GM21360 (cell line): ENCODE data around the gene COL23A1.
"Not testable (repeated sequence)": the region's sequence is repeated elsewhere in the genome, so short reads cannot be mapped to it uniquely, and the experiment has no call there.

Experiments
- ATAC-seq: cut with Tn5 transposase; IDR thresholded peaks from one replicate; pipeline ENCODE4 v1.9.1; 2021; ENCODE audit warnings: mild to moderate bottlenecking, moderate library complexity; ENCODE audit not compliant: unreplicated experiment

Gene COL23A1

DNA sequence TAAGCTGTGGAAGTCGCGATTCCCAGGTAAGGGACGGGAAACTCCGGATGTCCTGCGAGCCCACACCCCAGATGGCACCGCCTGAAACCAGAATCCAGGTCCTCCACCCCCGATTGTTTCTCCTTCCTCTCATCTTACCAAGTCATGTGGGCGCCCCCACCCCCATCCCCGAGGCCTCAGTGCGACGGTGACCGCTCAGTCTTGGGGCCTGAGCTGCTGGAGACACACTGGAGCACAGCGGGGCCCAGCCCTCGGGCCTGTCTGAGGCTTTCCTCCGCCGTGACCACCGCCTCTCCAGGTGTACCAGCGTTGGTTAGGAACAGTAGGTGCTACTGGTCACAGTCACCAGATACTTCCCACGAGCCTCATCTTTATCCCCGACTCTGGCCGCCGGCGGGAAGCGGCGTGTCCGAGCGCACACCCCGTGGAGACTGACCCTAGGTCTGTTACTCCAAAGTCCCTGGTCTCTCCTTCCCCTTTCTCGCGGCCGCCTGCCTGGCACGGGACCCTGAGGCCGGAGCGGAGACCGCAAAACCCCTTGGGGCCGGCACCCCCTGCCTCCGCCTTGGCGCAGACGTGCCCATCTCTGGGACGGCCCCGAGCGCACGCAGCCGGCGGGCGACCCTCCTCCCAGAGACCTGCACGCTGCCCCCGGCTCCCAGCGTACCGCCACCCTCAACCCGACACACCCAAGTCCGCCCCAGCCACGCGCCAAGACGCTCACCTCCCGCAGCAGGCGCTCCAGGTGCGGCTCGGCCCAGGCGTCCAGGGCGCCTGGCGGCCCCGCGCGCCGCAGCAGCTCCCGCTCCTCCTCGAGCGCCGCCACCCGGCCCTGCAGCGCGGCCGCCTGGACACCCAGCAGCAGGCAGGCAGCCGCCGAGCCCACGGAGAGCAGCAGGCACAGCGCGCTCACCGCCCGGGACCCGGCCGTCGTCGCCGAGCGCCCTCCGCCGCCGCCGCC, 733 bp downstream of the COL23A1 start:
- peak; percentile 21 for ATAC-seq

DNA sequence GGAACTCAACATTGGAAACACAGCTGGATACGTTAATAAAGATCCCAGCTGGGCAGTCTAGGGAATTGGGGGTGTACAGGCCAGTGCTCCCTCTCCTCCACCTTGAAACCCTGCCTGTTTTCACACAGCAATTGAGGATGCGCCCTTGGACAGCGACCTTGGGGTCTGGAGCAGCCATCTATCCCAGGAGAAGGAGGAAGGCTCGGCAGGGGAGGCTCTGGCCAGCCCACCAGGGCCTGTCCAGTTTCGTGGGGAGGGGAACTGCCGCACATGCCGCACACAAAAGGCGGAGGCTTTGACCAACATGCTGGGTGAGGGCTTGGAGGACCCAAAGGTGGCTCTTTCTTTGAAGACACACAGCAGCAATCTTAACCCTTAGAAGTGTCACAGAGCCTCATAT, 1.4 kb downstream of the COL23A1 start:
- no peak for ATAC-seq

DNA sequence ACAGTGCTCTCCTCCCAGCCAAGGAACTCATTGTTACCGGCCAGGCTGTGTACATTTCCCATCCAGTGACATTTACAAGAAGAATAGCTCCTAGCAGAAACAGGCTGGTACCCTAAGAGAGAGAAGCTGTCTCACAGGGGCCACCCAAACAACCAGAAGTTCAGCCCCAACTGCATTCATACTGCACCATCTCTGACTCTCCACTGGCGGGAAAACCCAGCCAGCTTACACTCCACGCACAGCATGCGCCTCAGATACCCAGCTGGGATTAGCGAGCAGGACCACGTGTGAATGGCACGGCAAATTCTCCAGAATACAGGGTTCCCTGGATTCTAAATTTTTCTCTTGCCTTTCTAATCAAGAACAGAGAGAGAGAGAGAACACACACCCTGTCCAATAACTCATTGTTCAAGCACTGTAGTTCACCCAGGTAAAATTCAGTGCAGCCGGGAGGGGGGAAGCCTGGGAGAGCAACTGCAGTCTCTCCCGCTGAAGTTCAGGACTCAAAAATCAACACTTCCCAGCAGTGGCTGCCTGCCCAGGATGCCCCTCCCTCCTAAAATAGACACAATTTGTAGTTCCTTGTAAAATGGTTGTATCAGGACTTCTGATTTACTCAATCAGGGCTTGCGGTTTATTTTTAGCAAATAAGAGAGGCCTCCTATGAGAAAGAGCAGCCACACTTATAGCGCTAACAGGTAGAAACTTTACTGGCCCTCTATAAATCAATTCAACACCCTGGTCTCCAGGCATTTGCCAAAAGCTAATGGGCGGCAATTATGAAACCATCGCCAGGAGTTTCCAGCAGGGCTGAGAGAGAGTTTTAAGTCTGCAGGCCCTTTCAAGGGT, 2.2 kb downstream of the COL23A1 start:
- ATAC-seq: no peak

DNA sequence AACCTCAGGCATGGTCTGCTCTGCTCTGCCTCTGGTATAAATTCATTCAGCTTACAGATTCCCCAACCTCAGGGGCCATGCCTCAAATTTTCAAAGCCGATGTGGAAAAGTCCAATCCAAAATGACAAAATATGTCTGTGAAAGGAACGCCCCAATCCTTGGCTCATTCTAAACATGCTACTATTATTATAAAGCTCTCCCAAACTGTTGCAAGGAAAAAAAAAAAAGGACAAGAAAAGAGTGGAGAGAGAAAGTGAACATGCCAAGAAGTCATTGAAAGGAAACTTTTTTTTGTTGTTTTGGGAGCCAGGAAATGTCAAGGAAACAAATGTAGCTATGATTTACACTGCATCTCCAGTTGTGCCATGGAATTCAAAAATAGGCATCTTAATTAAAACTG, 3.8 kb downstream of the COL23A1 start:
- no peak for ATAC-seq

DNA sequence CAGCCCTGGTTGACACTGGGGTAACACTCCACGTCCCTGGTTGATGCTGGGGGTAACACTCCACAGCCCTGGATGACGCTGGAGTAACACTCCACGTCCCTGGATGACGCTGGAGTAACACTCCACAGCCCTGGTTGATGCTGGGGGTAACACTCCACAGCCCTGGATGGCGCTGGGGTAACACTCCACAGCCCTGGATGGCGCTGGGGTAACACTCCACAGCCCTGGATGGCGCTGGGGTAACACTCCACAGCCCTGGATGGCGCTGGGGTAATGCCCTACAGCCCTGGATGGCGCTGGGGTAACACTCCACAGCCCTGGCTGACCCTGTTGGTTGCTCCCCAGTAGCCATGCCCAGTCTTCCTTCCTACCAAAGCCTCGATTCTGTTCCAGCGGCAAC, 4.8 kb downstream of the COL23A1 start:
- not testable (repeated sequence) for ATAC-seq

DNA sequence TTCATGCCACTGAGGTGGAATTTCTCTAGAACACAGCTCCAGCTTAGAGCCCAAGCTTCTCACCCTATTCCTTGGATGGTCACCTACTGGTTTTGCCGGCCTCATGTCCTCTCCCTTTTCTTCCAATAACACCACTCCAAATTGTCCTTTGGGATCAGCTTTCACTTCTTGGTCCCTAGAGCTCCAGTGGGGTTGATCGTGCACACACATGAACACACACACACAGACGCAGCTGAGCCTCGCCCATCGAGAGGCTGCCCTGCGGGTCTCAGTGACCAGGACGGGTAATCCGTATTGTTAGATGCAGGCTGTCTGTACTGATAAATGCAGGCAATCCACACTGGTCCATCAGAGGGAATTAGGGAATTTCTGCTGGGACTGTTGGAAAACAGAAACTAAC, 6.9 kb downstream of the COL23A1 start:
- no peak for ATAC-seq

DNA sequence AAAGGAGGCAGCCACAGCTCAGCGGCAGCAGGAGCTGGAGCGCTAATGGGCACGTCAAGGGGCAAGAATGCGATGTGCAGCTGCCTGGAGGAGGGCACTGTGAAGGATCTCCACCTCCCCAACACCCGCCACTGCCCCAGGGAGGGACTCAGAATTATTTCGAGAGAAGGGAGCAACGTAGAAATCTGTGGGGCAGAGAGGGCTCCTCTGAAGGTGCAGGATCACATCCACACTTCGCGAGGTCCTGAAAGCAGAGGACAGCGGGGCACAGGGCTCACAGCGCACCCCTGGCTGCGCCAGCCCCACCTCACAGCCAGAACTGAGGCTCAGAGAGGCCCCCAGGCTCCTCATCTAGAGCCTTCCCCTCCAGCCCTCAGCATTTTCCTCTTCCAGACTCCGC, 7.9 kb downstream of the COL23A1 start:
- no peak for ATAC-seq

DNA sequence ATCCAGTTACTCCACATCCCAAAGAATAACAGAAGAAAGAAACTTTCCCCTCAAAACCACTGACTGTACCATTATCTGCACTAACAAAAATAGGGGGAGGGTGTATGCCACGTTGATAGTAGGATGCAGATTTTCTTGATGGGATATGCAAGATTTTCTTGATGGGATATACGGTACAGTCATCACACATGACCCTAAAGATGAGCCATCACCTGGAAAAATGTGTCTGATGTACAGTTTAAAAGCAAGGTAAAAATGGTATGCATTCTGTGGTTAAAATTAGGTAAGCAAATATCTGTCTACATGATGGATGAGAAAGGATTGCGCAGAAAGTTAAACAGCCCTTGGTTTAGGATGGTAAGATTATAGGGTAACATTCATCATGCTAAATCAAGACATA, 8.6 kb downstream of the COL23A1 start:
- ATAC-seq: no peak

DNA sequence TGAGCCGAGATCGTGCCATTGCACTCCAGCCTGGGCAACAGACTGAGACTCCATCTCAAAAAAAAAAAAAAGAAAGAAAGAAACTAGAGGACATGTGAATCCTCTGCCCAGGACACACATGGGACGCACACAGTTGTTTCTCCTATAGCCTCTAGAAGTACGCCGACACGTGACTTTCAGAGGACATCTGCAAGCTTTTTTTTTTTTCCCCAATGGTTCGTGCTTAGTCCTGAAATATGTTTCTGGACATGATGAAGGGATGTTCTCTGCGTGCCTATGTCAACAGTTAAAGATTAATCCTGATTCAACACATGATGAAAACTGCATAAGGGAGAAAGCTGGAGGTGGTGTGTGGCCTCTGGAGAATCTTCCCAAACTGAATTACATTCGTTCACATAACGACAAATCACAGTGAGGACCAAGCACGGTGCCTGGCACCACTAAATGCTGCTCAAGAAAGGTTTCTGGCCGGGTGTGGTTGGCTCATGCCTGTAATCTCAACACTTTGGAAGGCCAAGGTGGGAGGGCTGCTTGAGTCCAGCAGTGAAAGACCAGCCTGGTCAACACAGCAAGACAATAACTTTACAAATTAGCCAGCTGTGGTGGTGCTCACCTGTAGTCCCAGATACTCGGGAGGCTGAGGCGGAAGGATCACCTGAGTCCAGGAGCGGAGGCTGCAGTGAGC, 9.8 kb downstream of the COL23A1 start:
- ATAC-seq: no peak

DNA sequence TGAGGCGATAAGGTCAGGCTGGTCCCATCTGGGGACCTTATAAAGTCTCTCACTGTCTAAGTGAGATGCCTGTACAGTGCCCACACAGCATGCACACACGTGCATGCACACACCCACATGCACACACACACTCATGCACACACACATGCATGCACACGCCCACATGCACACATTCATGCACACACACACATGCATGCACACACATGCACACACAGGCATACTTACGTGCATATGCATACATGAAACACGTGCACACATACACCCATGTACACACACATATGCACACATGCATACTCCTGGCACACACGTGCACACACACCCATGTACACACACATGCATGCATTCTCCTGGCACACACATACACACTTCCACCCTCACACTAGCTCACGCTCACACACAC, 12.2 kb downstream of the COL23A1 start:
- no peak for ATAC-seq

DNA sequence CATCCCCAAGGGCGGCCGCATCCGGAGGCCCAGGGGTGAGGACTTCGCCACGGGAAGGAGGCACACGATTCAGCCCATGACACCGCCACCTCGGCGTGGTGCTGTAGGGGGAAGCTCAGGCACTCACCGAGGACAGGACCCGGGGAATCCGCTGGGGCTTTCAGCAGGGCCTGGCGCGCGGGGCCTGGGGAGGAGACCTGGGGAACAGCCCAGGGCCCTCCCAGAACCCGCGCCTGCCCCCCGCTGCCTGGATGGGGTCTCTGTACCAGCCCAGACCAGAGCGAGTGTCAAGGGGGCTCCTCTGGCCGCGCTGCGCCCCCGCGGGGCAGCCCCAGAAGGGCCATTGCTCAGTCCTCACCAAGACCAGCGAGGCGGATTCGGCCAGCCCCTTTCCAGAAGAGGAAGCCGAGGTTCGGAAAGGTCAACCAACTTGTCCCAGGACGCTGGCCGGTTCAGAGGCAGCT, 12.8 kb downstream of the COL23A1 start:
- ATAC-seq: no peak

DNA sequence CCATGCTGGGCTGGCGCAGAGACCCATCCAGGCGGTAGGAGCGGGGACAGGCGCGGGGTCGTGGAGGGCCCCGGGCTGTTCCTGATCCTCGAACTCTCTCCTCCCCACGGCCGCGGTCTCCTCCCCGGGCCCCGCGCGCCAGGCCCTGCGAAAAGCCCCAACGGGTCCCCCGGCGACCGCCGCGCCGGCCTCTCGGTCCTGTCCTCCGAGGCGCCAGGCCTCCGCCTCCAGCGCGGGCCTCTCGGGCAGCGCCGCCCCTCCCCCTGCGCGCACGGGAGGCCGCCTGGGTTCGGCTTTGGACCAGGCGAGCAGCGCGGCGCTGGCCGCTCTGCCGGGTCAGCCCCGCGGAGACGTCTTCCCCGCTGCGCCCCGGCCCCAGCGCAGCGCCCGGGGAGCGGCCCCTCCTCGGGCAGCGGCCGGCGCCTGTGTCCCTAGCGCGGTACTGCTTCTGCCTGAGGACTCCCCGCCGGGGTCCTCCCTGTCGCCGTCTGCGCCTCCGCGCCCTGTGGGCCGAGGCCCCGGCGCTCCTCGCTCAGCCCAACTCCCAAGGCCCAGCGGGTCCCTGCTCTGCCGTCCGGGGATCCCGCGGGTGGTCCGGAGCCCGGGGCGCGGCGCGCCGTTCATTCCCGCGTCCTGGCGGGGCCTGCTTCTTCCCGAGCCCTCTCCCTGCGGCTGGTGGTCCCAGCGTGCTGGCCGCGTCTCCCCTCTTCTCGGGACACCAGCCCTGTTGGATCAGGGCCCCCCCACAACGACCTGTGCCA, 13.4 kb downstream of the COL23A1 start:
- ATAC-seq: no peak

DNA sequence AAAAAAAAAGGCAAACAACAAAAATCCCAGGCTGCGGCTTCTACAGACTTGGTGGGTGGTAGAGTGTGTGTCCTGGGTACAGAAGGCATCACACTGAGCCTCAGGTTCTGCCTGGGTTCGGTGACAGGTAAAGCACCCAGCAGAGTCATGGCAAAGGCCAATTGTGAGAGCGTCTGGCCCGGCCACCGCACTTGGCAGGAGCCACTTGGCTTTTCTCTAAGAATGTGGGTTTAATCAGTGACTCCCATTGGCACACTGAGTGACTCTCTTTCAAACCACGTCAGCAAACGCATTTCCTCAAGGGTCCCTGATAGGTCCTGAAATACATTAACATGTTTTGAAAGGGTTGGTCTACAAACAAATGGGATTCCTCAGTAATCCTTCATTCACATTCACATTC, 17.0 kb downstream of the COL23A1 start:
- no peak for ATAC-seq

DNA sequence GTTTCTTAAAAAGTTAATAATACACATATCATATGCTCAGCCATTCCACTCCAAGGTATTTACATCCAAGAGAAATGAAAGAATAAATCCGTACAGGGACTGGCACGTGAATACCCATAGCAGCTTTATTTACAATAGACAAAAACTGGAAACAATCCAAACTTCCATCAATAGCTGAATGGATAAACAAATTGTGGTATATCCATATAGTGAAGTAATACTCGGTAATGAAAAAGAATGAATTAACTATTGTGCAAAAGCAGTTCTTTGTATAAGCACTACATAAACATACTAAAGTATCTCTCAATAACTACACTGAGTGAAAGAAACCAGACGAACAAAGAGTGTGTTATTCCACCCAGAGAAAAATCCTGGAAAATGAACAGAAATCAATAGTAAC, 17.6 kb downstream of the COL23A1 start:
- no peak for ATAC-seq

DNA sequence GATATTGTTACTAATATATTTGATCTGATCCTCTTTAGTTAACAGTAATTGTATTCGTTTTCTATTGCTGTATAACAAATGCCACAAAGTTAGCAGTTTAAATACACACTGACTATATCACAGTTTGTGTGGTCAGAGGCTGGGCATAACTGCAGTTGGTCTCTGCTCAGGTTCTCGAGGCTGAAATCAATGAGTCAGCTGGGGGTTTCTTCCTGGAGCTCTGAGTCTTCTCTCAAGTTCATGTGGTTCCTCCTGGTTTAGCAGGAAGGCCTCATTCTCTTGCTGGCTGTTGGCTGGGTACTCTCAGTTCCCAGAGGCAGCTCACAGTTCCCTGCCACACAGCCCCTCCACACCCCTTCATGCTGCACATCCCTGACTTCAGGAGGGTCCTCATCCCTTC, 20.7 kb downstream of the COL23A1 start:
- no peak for ATAC-seq

DNA sequence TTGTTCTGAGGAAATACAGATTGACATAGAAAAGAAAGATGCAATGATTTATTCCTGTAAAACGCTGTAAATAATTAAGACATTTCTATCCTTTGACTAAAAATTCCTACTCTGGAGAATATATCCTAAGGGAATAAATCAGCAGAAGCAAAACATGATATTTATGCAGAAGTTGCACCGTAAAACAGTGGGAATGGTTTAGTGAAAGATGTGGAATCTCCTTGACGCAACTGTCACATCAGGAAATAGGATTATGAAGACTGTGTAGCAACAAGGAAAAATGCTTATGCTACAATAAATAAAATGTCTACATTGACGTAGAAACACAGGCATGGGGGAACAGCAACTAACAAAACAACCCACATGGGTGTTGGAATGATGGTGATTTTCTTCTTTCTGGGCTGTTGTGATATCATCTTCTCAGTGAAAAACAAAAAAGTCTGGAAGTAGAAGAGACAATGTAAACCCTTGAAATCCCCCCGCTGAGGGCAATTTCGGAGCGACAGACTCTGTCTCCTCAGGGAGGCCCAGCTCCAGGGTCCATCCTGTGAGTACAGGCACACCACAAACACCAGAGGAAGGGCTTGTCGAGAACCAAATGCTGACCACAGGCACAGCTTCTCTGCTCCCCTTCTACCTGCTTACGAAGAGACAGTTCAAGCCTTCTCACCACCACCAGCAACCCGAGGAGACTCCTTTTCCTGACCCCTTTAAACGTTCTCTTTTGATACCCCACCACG, 25.2 kb downstream of the COL23A1 start:
- no peak for ATAC-seq

DNA sequence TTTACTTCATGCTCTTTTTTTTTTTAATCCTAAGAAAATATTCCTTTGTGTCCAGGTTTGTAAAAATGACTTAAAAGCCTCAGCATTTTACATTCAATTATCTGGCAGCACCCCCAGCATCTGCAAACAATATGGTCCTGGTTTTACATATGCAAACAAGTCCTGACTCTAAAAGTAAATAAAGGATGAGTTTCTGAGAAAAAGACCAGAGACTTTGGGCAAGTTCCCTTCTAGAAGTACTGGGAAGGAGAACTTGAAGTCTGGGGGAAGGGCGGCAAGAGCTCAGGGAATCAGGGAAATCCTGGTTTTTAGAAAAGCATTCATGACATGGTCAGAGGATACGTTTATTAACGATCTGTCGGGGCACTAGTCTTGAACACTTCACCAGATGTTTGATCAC, 25.8 kb downstream of the COL23A1 start:
- no peak for ATAC-seq

DNA sequence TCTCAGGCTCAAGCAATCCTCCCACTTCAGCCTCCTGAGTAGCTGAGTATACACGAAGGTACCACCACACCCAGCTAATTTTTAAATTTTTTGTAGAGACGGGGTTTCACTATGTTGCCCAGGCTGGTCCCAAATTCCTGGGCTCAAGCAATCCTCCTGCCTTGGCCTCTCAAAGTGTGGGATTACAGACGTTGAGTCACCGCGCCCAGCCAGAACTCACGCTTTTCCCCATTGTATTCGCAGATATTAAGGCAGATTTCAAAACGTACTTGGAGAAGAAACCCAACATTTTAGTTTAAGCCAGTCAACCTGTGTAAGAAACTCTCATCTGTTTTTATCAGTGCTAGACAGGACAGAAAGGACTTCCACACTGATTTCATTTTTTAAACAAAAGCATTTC, 26.6 kb downstream of the COL23A1 start:
- ATAC-seq: no peak

DNA sequence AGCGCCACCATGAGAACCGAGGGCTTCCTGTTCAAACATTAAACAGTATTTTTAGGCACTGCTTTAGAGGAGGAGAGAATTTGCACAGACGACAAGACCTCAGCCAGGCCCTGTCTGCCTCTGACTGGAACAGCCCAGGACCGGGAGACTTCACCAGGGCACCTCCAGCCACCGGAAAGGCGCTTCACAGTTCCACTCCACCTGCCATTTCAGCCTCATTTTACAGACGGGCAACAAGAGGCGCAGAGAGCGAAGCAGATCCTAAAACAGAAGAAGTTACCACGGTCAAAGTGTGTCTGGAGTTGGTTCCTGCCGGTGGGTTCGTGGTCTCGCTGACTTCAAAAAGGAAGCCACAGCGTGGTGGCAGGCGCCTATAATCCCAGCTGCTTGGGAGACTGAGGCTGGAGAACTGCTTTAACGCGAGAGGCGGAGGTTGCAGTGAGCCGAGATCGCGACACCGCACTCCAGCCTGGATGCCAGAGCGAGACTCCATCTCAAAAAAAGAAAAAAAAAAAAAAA, 28.4 kb downstream of the COL23A1 start:
- ATAC-seq: no peak

DNA sequence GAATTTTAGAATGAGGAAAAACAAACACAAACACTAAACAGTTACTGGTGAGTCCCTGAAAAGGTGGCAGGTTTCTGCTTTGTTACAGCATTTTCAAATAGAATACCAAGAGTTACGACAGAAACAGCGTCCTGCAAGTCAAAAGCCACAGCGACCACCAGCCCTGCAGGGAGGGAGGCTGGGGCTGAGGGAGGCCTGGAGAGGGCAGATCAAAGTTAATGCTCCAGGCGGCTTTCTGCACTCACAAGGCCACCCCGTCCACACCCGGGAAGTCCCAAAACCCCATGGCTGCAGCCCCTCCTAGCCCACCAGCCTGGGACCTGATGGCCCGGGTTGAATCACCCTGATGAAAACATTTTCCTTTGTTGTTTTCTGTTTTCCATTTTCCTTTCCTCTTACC, 29.3 kb downstream of the COL23A1 start:
- ATAC-seq: no peak
